Activated CD4-positive, alpha-beta T cell treated with anti-CD3 and anti-CD28 coated beads, Interleukin-2, amount 10 ng/mL, durations not matched to agents 7 days and 5 days (primary cell): Measurements from ENCODE around the gene ZNF565. TPM values are rescaled to one million over a fixed set of nuclear protein-coding genes. Genes with fewer than 3 reads are reported as not detected.
"Not testable (repeated sequence)": the region's sequence is repeated elsewhere in the genome, so short reads cannot be mapped to it uniquely, and the experiment has no call there.

Source experiments
- CTCF ChIA-PET: fragments of 350-600 bp; sonication (Branson Sonifier 250); formaldehyde crosslinking; loops from one replicate; lab custom pipeline; 2021; ENCODE audit warnings: antibody characterized with exemption; lab: Charles Lee
- POLR2A ChIA-PET: fragments of 350-600 bp; sonication (Branson Sonifier 250); formaldehyde crosslinking; loops from one replicate; lab custom pipeline; 2021; ENCODE audit warnings: antibody characterized with exemption; lab: Charles Lee
- DNase-seq: peaks from one replicate; pipeline ENCODE4 v3.0.0-alpha.2; 2020
- H3K27ac Mint-ChIP-seq: one replicate; pipeline ENCODE4 v1.8.0; 2021; ENCODE audit warnings: mild to moderate bottlenecking, moderate library complexity, mixed read lengths
- H3K27me3 Mint-ChIP-seq: one replicate; pipeline ENCODE4 v1.8.0; 2021; ENCODE audit warnings: mixed read lengths
- H3K36me3 Mint-ChIP-seq: one replicate; pipeline ENCODE4 v1.8.0; 2021; ENCODE audit warnings: low read depth, mixed read lengths
- H3K4me1 Mint-ChIP-seq: one replicate; pipeline ENCODE4 v1.8.0; 2021; ENCODE audit warnings: mixed read lengths
- H3K4me3 Mint-ChIP-seq: one replicate; pipeline ENCODE4 v1.8.0; 2021; ENCODE audit warnings: mild to moderate bottlenecking, moderate library complexity, mixed read lengths
- H3K9me3 Mint-ChIP-seq: one replicate; pipeline ENCODE4 v1.8.0; 2021; ENCODE audit warnings: mixed read lengths
- total RNA-seq, 2 experiments: library from RNA; stranded (reverse); gene quantifications; one replicate each; pipeline ENCODE4 v1.2.3, GENCODE V29; 2021

Gene ZNF565
- total RNA-seq, 2 experiments from 2014 or later: 2.7 to 3.3 TPM

DNA sequence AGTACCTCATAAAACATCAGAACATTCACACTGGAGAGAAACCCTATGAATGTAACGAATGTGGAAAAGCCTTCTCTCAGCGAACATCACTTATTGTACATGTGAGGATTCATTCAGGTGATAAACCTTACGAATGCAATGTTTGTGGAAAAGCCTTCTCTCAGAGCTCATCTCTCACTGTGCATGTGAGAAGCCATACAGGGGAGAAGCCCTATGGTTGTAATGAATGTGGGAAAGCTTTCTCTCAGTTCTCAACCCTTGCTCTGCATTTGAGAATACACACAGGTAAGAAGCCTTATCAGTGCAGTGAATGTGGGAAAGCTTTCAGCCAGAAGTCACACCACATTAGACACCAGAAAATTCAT, 22.5 kb upstream of the ZNF565 start:
- peaks cover 77% of the 10 kb centered on the region for H3K36me3 Mint-ChIP-seq
- CTCF ChIA-PET: interaction anchor here (0.5 kb wide), 1 partner anchor 244 kb away, joined by 4 read pairs; no protein-coding TSS in a partner anchor
- no peak for DNase-seq
- POLR2A ChIA-PET: interaction anchor here (0.6 kb wide), 1 partner anchor 16 kb away, joined by 3 read pairs; no protein-coding TSS in a partner anchor
- H3K4me1 Mint-ChIP-seq: no peaks in the 10 kb centered on the region
- H3K27ac Mint-ChIP-seq: no peak overlapping the region
- H3K9me3 Mint-ChIP-seq: peaks cover 65% of the 10 kb centered on the region
- no peaks in the 10 kb centered on the region for H3K27me3 Mint-ChIP-seq
- H3K4me3 Mint-ChIP-seq: no peak overlapping the region

DNA sequence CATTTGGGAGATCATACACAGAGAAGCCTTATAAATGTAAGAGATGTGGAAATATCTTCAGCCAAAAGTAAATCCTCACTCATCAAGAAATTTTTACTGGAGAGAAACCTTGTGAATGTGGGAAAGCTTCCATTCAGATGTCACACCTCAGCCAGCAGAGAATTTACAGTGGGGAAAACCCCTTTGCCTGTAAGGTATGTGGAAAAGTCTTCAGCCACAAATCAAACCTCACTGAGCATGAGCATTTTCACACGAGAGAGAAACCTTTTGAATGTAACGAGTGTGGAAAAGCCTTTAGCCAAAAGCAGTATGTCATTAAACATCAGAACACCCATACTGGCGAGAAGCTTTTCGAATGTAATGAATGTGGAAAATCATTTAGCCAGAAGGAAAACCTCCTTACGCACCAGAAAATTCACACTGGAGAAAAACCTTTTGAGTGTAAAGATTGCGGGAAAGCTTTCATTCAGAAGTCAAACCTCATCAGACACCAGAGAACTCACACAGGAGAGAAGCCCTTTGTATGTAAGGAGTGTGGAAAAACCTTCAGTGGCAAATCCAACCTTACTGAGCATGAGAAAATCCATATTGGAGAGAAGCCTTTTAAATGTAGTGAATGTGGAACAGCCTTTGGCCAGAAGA, 22.0 kb upstream of the ZNF565 start:
- Mint-ChIP-seq H3K4me3 (no peak overlapping the region), H3K9me3 (peaks cover 64% of the 10 kb centered on the region), H3K27me3 (no peaks in the 10 kb centered on the region), H3K36me3 (peaks cover 81% of the 10 kb centered on the region), H3K4me1 (no peaks in the 10 kb centered on the region), H3K27ac (no peak overlapping the region)
- no peak for DNase-seq
- CTCF ChIA-PET: interaction anchor here (0.5 kb wide), 1 partner anchor 244 kb away, joined by 4 read pairs; no protein-coding TSS in a partner anchor
- POLR2A ChIA-PET: interaction anchor here (0.6 kb wide), 1 partner anchor 16 kb away, joined by 3 read pairs; no protein-coding TSS in a partner anchor

DNA sequence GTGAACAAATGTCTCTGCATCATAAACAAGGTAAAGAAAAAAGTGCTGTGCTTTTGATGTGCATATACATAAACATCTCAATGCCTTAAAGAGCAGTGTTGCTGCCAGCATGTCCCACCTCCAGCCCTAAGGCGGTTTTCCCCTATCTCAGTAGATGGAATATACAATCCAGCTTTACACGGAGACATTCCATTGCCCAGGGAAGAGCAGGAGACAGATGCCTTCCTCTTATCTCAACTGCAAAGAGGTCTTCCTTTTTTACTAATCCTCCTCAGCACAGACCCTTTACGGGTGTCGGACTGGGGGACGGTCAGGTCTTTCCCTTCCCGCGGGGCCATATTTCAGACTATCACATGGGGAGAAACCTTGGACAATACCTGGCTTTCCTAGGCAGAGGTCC, 19.2 kb upstream of the ZNF565 start:
- Mint-ChIP-seq H3K36me3 (peaks cover 95% of the 10 kb centered on the region), H3K9me3 (peaks cover 67% of the 10 kb centered on the region)
- H3K27ac Mint-ChIP-seq, DNase-seq, H3K27me3 Mint-ChIP-seq, H3K4me1 Mint-ChIP-seq, H3K4me3 Mint-ChIP-seq, POLR2A ChIA-PET, CTCF ChIA-PET: not testable (repeated sequence)

DNA sequence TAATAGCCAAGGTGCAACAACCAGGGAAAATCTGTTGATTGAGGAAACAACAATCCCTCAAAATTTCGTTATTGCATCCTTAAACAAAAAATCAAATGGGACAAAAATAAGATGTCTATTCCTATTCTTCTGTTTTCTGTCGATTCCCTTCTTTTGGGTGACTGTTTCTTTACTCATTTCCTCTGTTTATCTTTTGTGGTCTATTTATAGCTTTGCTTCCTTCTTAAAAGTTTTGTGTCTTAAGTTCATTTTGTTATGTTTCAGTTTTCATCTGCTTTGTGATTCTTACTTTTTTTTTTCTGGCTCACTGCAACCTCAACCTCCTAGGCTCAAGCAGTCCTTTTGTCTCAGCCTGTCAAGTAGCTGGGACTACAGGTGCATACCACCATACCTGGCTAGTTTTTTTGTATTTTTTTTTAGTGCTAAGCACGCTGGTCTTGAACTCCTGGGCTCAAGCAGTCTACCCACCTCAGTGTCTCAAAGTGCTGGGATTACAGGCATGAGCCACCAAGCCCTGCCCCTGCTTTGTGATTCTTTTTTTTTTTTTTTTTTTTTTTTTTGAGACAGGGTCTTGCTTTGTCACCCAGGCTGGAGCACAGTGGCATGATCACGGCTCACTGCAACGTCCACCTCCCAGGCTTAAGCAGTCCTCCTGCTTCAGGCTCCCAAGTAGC, 10.9 kb upstream of the ZNF565 start:
- ChIA-PET POLR2A (no interaction called here), CTCF (interaction anchor here (0.6 kb wide), 1 partner anchor 33 kb away, joined by 3 read pairs; no protein-coding TSS in a partner anchor)
- Mint-ChIP-seq H3K4me3 (no peak overlapping the region), H3K27ac (peak overlapping the region; percentile 61), H3K4me1 (peaks cover 18% of the 10 kb centered on the region), H3K27me3 (no peaks in the 10 kb centered on the region), H3K36me3 (peaks cover 88% of the 10 kb centered on the region), H3K9me3 (peaks cover 37% of the 10 kb centered on the region)
- DNase-seq: no peak

DNA sequence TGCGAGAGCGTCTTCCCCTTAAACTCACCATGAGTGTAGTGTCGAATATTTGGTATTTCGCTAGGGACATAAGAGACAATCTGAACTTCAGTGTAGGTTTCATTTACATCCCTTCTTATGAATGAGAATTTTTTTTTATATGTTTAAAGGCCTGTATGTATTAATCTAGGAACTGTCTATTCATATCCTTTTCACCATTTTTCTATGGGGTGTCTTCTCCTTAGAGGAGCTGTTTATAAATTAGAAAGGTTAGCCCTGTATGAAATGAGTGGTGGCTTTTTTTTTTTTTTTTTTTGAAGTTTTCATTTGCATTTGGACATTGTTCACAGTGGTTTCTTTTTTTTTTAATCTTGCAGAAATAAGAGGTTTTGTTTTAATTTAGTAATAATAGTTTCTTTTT, 8.0 kb upstream of the ZNF565 start:
- POLR2A ChIA-PET: no interaction called here
- Mint-ChIP-seq H3K4me1 (peaks cover 28% of the 10 kb centered on the region), H3K4me3 (no peak overlapping the region), H3K36me3 (peaks cover 83% of the 10 kb centered on the region), H3K27ac (no peak overlapping the region), H3K9me3 (peaks cover 30% of the 10 kb centered on the region), H3K27me3 (no peaks in the 10 kb centered on the region)
- no peak for DNase-seq
- CTCF ChIA-PET: no interaction called here

DNA sequence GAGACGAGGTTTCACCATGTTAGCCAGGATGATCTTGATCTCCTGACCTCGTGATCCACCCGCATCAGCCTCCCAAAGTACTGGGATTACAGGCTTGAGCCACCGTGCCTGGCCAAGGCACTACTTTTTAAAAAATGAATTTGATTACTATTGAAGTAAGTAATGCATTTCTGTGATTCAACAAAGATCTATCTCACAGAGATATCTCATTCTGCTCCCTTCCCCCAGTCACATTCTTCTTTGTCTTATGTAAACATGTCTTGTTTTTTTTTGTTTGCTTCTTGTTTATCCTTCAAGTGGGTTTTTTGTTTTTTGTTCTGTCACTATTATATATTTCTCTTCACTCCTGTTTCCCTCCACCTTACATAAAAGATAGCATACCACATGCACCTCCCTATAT, 7.0 kb upstream of the ZNF565 start:
- peaks cover 33% of the 10 kb centered on the region for H3K4me1 Mint-ChIP-seq

DNA sequence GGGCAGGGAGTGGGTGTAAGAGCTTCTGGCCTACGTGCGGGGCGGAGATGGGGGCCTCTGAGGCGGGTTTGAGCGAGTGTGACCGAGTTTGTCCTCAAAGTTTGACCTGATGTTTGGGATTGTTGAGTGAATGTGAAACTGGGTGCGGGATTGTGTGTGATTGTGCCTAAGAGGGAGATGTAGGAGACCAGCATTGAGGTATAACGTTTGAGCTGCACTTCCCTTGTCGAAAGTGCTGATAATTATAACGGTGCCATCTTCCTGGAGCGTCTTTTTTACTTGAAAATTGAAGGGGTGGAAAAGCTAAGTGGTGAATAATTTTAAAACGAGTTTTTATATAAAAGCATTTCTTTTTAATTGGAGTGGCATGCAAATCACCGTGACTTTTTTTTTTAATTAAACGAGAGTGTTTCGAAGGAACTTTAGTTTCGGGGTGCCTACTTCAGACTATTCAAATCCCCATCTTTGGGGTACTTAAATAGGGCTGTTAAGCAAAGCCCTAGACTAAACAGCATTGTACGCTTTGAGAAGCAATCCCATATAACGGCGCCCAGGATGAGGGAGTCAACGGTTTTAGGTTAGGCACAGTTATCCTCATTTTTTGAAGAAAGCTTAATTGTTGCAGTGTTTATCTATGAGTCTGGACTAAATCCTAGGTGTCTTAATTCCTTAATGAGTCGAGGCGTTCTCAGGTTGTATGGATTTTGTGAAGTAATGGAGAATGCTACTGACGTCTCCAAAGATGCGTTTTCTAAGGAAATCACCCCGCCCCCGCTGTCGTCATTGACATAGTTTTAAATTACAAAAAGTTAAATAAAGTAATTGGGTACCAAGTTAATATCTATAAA, 1.0 kb upstream of the ZNF565 start:
- Mint-ChIP-seq H3K4me1 (peaks cover 23% of the 10 kb centered on the region), H3K36me3 (peaks cover 35% of the 10 kb centered on the region), H3K27me3 (no peaks in the 10 kb centered on the region), H3K9me3 (peaks cover 10% of the 10 kb centered on the region), H3K27ac (no peak overlapping the region), H3K4me3 (no peak overlapping the region)
- ChIA-PET POLR2A (interaction anchor here (0.5 to 0.6 kb wide), 2 partner anchors 201 to 1538 kb away, joined by 3 to 5 read pairs; partner anchors contain the start of gene SCGB2B2), CTCF (interaction anchor here (0.6 to 1.8 kb wide), 5 partner anchors 9 to 557 kb away, joined by 3 to 11 read pairs (median 4); partner anchors contain the start of gene ZNF850)
- peak; percentile 7 for DNase-seq

More for the DNA sequence above, 7.0 kb upstream of the ZNF565 start:
- Mint-ChIP-seq H3K27me3 (no peaks in the 10 kb centered on the region), H3K4me3 (no peak overlapping the region), H3K9me3 (peaks cover 29% of the 10 kb centered on the region), H3K27ac (no peak overlapping the region), H3K36me3 (peaks cover 85% of the 10 kb centered on the region)
- no peak for DNase-seq
- ChIA-PET POLR2A (no interaction called here), CTCF (no interaction called here)

DNA sequence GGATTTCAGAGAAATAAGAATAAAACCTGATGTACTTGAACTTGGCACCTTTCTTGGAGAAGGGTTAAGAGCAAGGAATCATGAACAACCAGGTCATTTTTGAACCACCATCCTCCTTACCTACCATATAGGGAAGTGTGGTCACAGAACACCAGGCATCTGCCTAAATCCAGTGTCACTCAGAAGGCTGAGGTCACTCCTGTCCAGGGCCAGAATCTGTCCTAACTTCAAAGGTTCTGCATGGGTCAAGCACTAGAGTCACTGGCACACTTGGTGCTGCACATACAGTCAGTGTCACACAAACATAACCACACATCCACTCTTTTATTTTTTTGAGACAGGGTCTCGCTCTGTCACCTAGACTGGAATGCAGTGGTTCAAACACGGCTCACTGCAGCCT, 1.6 kb downstream of the ZNF565 start:
- peaks cover 13% of the 10 kb centered on the region for H3K4me1 Mint-ChIP-seq
- H3K36me3 Mint-ChIP-seq: peaks cover 16% of the 10 kb centered on the region
- CTCF ChIA-PET: no interaction called here
- no peak for DNase-seq
- H3K27me3 Mint-ChIP-seq: no peaks in the 10 kb centered on the region
- no peaks in the 10 kb centered on the region for H3K9me3 Mint-ChIP-seq
- H3K4me3 Mint-ChIP-seq: peak overlapping the region; percentile 20
- peak overlapping the region; percentile 71 for H3K27ac Mint-ChIP-seq
- POLR2A ChIA-PET: no interaction called here

DNA sequence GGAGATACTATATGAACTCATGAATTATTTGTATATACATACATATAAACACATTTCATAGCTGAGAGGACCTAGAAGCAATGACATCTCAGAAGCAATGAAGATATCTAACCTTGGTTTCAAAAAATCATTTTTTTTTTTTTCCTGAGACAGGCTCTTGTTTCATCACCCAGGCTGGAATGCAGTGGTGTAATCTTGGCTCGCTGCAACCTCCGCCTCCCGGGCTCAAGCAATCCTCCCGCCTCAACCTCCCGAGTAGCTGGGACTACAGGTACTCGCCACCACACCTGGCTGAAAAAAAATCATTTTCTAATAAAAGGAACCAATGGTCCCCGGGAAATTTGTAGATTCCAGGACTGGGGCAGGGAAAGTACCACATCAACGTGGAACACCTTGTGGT, 4.0 kb downstream of the ZNF565 start:
- CTCF ChIA-PET: interaction anchor here (0.8 kb wide), 1 partner anchor 82 kb away, joined by 6 read pairs; no protein-coding TSS in a partner anchor
- H3K9me3 Mint-ChIP-seq: no peaks in the 10 kb centered on the region
- DNase-seq: no peak
- POLR2A ChIA-PET: interaction anchor here (0.7 kb wide), 1 partner anchor 31 kb away, joined by 3 read pairs; no protein-coding TSS in a partner anchor
- H3K4me1 Mint-ChIP-seq: peaks cover 2% of the 10 kb centered on the region
- no peak overlapping the region for H3K4me3 Mint-ChIP-seq
- H3K27me3 Mint-ChIP-seq: no peaks in the 10 kb centered on the region
- H3K36me3 Mint-ChIP-seq: peaks cover 2% of the 10 kb centered on the region
- H3K27ac Mint-ChIP-seq: no peak overlapping the region

DNA sequence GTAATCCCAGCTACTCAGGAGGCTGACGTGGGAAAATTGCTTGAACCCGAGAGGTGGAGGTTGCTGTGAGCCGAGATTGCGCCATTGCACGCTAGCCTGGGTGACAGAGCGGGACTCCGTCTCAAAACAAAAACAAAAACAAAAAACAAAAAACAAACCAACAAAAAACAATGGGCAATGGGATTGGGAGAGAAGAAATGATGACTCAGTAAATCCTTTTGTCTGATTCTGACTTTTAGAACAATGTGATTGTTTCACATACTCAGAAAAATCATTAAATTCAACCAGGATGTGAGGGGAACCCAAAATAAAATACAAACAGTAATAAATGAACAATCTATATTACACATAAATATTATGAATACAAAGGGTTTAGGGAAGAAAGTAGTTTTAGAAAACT, 5.1 kb downstream of the ZNF565 start:
- peaks cover 2% of the 10 kb centered on the region for H3K4me1 Mint-ChIP-seq
- H3K27ac Mint-ChIP-seq: no peak overlapping the region
- DNase-seq: no peak
- no peaks in the 10 kb centered on the region for H3K9me3 Mint-ChIP-seq
- ChIA-PET POLR2A (no interaction called here), CTCF (interaction anchor here (1.8 kb wide), 1 partner anchor 81 kb away, joined by 13 read pairs; no protein-coding TSS in a partner anchor)
- H3K36me3 Mint-ChIP-seq: peaks cover 2% of the 10 kb centered on the region
- H3K4me3 Mint-ChIP-seq: no peak overlapping the region
- no peaks in the 10 kb centered on the region for H3K27me3 Mint-ChIP-seq

DNA sequence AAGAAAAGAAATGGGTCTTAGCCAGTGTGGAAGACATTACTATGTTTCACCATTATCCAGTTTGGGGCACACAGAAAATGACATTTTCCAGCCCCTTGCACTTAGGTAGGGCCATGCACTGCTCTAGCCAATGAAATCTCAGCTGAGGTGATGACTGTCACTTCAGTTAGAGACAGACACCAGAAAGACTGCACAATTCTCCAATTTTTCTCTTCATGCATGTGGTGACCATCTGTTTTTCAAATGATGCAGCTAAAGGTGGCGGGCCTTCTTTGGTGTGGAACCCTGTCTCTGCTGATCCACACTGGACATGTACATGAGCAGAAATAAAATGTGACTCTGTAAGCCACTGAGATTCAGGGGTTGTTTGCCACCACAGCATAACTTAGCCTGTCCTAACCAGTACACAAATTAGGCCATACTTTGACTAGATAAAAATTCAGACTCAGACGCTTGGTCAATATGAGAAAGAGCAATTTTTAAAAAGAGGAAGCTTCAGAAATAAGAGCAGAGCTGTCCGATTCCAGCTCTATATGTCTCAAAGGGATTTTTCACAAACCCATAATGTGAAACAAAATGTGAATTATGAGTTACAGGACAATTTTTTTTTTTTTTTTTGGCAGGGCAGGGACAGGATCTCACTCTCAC, 6.7 kb downstream of the ZNF565 start:
- POLR2A ChIA-PET: no interaction called here
- no peak for DNase-seq
- H3K9me3 Mint-ChIP-seq: no peaks in the 10 kb centered on the region
- H3K4me1 Mint-ChIP-seq: no peaks in the 10 kb centered on the region
- no peak overlapping the region for H3K27ac Mint-ChIP-seq
- no peaks in the 10 kb centered on the region for H3K27me3 Mint-ChIP-seq
- CTCF ChIA-PET: interaction anchor here (0.6 to 1.8 kb wide), 2 partner anchors 38 to 80 kb away, joined by 4 to 13 read pairs; no protein-coding TSS in a partner anchor
- no peak overlapping the region for H3K4me3 Mint-ChIP-seq
- H3K36me3 Mint-ChIP-seq: peaks cover 2% of the 10 kb centered on the region

DNA sequence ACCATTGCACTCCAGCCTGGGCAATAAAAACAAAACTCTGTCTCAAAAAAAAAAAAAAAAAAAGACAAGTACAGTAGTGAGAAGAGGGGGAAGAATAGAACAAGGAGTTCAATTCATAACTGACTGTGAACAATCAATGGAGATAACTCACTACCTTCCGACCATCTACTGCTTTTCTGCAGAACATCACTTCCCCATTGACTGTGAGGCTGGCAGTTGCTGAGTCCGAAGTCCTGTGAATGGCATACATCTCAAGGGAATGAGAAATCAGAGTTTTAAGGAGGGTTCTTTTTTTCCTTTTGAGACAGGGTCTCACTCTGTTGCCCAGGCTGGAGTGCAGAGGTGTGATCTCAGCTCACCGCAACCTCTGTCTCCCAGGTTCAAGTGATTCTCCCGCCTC, 11.2 kb downstream of the ZNF565 start:
- peaks cover 3% of the 10 kb centered on the region for H3K36me3 Mint-ChIP-seq
- no peaks in the 10 kb centered on the region for H3K9me3 Mint-ChIP-seq
- H3K27me3 Mint-ChIP-seq: no peaks in the 10 kb centered on the region
- POLR2A ChIA-PET: no interaction called here
- H3K4me3 Mint-ChIP-seq: no peak overlapping the region
- CTCF ChIA-PET: interaction anchor here (2.1 kb wide), 1 partner anchor 11 kb away, joined by 6 read pairs; the partner anchor contains the start of genes ZNF146 and ZNF565
- no peak overlapping the region for H3K27ac Mint-ChIP-seq
- H3K4me1 Mint-ChIP-seq: no peaks in the 10 kb centered on the region
- no peak for DNase-seq
